ENCODE data around the gene COL9A2.

GRCh38 chr1:40312238-40313205 lies 4.6 kb downstream of the COL9A2 start:
- no peak; the same call in 1 of the 2 replicates for TF ChIP-seq CTCF (conservative IDR thresholded peaks at IDR 0.05; ENCODE audit: low read length)
- TF ChIP-seq EZH2phosphoT487 (IDR thresholded peaks at IDR 0.05; ENCODE audit: borderline replicate concordance, low read depth, low read length), result no peak
